Measurements from ENCODE around the gene ZNF648.

DNA sequence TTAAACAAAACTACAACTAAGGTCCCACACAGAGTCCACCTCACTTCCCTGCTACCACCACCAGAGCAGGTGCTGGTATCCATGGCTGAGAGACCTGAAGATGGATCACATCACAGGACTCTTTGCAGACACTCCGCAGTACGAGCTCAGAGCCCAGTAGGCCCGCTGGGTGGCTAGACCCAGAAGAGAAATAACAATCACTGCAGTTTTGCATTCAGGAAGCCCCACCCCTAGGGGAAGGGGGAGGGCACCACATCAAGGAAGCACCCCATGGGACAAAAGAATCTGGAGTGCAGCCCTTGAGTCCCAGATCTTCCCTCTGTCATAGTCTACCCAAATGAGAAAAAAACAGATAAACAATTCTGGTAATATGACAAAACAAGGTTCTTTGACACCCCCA is 56.9 kb downstream of the ZNF648 start:
- 0 out of 2 replicates have a peak, but pooled peaks have one; percentile 9 for TF ChIP-seq CTCF (IDR thresholded peaks at IDR 0.05)
- TF ChIP-seq ZFX (IDR thresholded peaks at IDR 0.05; ENCODE audit: borderline replicate concordance): no peak

Data from 22Rv1 (cell line).